ENCODE results near the gene CPD. TPM values are rescaled to one million over a fixed set of nuclear protein-coding genes. Genes with fewer than 3 reads are reported as not detected.
A peak's percentile ranks its signal among the peaks of the same experiment; 100 is the strongest.

Gene CPD
- polyA plus RNA-seq, 1 donor from 2014 or later, result 2.3 TPM

- no peaks in the 10 kb centered on the region for H3K9me3 Mint-ChIP-seq
- H3K36me3 Mint-ChIP-seq, result peaks cover 15% of the 10 kb centered on the region
- peaks cover 2 to 5% (median 5%) of the 10 kb centered on the region in 3 donors for H3K4me1 Mint-ChIP-seq
- peak overlapping the region in 1 of 3 donors; percentile 56 for H3K27ac Mint-ChIP-seq
- no peak overlapping the region for H3K4me3 Mint-ChIP-seq
- no peaks in the 10 kb centered on the region for H3K27me3 Mint-ChIP-seq
These were observed 139.1 kb downstream of the CPD start for GRCh38 chr17:30517786-30518185.

- H3K9me3 Mint-ChIP-seq, result no peaks in the 10 kb centered on the region
- H3K4me1 Mint-ChIP-seq, result peaks cover 2 to 4% (median 3%) of the 10 kb centered on the region in 3 donors
- no peak overlapping the region for H3K4me3 Mint-ChIP-seq
- no peaks in the 10 kb centered on the region for H3K27me3 Mint-ChIP-seq
- peaks cover 7% of the 10 kb centered on the region for H3K36me3 Mint-ChIP-seq
- no peak overlapping the region for H3K27ac Mint-ChIP-seq
These were observed 140.4 kb downstream of the CPD start for GRCh38 chr17:30519166-30519565.

Other genes with a start within 250 kb of the CPD start
- gene SLC6A4, start 143.2 kb upstream of the CPD start, polyA plus RNA-seq, result 0.13 TPM
- gene BLMH, start 87.0 kb upstream of the CPD start, polyA plus RNA-seq, result 7.0 TPM
- gene TMIGD1, start 44.9 kb upstream of the CPD start, polyA plus RNA-seq, result not detected
- gene GOSR1, start 98.5 kb downstream of the CPD start, polyA plus RNA-seq, result 50.0 TPM

Data from IgD-negative memory B cell (primary cell).